NCI-H2227 (cell line): Measurements from ENCODE around the gene SRGAP1.
"Not testable (repeated sequence)": the region's sequence is repeated elsewhere in the genome, so short reads cannot be mapped to it uniquely, and the experiment has no call there.

Experiments
- DNase-seq: peaks from one replicate; lab custom pipeline; 2025; ENCODE audit not compliant: unreplicated experiment; lab: John Stamatoyannopoulos, UW

The SRGAP1 gene

DNA sequence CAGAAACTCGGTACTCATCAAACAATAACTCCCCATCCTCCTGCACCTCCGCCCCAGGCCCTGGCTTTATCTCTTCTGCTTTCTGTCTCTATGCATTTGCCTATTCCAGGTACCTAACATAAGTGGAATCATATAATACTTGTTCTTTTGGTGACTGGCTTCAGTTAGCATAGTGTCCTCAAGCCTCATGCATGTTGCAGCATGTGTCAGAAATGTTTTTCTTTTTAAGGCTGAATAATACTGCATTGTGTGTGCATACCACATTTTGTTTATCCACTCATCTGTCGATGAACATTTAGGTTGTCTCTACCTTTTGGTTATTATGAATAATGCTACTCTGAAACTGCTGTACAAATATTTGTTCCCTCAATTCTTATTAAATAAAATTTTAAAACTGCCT, 260.5 kb downstream of the SRGAP1 start:
- no peak for DNase-seq

GRCh38 chr12:64107776-64108175, 263.3 kb downstream of the SRGAP1 start:
- DNase-seq, result no peak

DNA sequence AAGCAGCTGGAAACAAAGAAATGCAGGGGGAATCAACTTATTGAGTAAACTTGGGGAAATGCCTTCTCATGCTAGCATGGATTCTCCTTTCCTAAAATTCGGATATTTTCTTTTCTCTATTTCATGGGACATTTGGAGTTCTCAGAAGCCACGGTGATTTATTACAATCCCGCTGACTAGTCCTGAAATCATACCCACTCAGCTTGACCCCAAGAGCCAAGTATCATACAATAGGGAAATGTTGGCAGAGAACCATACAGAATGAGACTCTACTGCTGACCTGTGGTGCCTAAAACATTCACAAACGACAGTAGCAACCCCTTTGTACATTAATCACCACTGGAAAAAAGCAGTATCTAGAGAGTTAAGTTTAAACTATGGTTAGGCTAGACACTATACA, 265.2 kb downstream of the SRGAP1 start:
- no peak for DNase-seq

GRCh38 chr12:64110864-64111263, 266.4 kb downstream of the SRGAP1 start:
- DNase-seq, result no peak

DNA sequence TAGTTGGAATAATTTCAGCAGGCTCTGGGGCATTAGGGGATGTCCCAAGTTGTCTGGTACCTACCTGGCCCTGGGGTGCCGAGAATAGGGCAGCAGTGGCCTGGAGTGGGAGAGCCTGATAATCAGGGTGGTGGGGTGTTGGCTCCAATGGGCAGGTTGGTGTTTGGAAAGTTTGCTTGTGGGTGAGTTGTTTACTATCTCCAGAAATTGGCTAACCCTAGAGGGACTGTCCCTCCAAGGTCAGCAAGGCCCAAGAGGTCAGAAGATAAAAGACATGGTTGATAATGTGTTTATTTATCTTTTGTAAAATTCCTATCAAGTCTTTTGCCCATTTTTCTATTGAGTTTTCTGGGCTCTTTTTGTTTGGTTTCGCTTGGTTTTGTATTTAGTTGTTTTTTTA, 272.5 kb downstream of the SRGAP1 start:
- DNase-seq, result no peak

- DNase-seq, result no peak
These were observed 276.1 kb downstream of the SRGAP1 start for GRCh38 chr12:64120568-64120967.

GRCh38 chr12:64121086-64121485, 276.6 kb downstream of the SRGAP1 start:
- DNase-seq, result not testable (repeated sequence)

GRCh38 chr12:64122154-64122553, 277.7 kb downstream of the SRGAP1 start:
- DNase-seq, result no peak

DNA sequence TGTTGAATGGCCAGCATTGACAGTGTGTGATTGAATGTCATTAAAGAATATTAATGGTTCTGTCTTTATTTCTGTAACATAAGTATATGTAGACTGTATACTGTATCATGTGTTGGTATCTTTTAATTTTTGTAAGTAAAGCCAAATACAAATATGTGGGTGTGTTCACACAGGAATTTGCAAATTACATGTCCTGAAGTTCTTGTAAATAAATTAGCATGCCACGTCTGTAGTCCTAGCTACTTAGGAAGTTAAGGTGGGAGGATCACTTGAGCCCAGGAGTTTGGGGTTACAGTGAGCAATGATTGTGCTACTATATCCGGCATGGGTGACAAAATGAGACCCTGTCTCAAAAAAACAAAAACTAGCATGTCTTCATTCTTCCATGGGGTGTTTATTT, 278.5 kb downstream of the SRGAP1 start:
- DNase-seq, result no peak

GRCh38 chr12:64123448-64123847, 278.9 kb downstream of the SRGAP1 start:
- DNase-seq, result no peak

- DNase-seq, result no peak
These were observed 280.2 kb downstream of the SRGAP1 start for GRCh38 chr12:64124511-64125197.

DNA sequence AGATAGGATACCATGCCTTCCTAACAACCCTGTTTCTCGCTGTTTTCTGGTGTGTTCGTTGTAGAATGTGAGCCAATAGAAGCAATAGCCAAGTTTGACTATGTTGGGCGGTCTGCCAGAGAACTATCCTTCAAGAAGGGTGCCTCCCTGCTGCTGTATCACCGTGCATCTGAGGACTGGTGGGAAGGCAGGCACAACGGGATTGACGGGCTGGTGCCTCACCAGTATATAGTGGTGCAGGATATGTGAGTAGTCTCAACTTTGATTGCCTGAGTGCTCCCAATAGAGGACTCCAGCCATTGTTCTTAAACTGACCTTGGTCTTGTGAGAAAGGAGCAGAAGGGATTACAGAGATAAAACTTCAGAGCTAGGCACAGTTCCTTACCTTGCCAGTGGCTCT, 281.4 kb downstream of the SRGAP1 start:
- DNase-seq, result no peak

- DNase-seq, result no peak
These were observed 283.3 kb downstream of the SRGAP1 start for GRCh38 chr12:64127811-64128210.

- DNase-seq, result no peak
These were observed 283.9 kb downstream of the SRGAP1 start for GRCh38 chr12:64128366-64128765.

- not testable (repeated sequence) for DNase-seq
These were observed 286.0 kb downstream of the SRGAP1 start for GRCh38 chr12:64130476-64130875.

GRCh38 chr12:64131456-64131855, 287.0 kb downstream of the SRGAP1 start:
- not testable (repeated sequence) for DNase-seq

DNA sequence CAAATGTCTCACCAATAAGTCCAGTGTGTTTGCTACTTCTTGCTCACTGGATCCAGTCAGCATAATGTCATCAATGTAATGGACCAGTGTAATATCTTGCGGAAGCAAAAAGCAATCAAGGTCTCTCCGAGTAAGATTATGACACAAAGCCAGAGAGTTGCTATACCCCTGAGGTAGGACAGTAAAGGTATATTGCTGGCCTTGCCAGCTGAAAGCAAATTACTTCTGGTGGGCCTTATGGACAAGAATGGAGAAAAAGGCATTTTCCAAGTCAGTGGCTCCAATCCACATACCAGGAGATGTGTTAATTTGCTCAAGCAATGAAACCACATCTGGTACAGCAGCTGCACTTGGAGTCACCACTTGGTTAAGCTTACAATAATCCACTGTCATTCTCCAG, 288.2 kb downstream of the SRGAP1 start:
- DNase-seq, result not testable (repeated sequence)

DNA sequence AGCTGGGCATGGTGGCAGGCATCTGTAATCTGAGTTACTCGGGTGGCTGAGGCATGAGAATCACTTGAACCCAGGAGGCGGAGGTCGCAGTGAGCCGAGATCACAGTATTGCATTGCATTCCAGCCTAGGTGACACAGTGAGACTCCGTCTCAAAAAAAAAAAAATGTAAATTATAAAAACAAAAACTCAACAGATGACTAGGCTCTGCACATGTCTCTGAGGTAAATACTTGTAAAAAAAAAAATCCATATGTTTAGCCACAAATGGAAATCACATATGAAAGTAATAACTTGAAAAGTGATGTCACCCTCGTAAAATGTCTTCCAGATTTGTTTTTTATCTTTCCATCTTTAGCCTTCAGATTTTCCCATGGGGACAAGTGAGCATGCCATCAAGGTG, 292.6 kb downstream of the SRGAP1 start:
- DNase-seq, result no peak

DNA sequence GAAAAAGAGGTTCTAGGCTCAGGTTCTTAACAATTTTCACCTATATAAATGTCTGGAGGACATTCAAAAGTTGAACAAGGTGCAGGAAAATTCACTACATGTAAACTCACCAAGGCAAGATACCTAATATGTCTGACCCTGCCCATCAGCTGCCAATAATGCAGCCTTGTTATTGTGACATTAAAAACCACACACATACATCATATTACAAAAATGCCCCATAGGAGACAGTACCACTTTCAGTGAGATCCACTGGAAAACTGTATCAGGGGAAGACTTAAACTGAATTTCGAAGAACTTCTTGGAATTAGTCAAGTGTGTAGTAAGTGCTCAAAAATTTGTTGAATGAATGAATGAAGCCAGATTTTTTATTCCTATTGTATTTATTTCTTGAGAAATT, 294.5 kb downstream of the SRGAP1 start:
- DNase-seq, result no peak

GRCh38 chr12:64142382-64142781, 297.9 kb downstream of the SRGAP1 start:
- DNase-seq, result no peak

DNA sequence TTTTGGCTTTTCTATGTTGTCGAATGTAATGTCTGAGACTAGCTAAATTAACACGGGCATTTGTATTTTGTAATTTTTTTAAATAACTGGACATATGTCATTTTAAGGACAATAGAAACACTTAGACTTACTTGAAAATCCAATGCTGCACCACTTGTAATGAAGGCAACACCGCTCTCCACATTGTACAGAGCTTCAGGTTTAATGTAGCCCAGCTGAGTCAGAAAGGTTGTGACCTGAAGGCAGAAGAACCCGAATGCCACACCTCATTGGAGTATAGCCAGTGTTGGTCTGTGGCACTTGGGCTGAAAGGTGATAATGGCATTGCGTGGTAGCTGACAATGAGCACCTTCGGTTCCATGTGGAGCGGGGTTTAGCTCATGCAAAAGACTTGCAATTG, 298.3 kb downstream of the SRGAP1 start:
- no peak for DNase-seq

DNA sequence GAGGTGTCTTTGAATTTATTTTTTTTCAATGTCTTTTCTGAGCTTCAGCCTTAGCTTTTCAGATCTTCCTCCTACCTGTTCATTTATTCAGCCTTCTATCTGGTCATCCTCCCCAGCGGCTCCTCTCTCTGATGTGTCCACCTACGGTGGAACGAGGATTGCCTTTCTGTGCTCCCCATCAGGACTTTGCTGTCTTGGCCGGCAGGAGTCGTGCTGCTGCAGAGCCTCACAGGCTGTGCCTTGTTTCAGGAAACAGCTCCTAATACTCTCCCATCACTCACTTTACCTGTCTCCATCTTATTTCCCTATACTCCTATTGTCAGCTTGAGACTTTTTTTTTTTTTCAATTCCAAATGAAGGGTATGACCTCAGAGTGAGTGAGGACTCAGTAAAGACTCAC, 300.7 kb downstream of the SRGAP1 start:
- no peak for DNase-seq

DNA sequence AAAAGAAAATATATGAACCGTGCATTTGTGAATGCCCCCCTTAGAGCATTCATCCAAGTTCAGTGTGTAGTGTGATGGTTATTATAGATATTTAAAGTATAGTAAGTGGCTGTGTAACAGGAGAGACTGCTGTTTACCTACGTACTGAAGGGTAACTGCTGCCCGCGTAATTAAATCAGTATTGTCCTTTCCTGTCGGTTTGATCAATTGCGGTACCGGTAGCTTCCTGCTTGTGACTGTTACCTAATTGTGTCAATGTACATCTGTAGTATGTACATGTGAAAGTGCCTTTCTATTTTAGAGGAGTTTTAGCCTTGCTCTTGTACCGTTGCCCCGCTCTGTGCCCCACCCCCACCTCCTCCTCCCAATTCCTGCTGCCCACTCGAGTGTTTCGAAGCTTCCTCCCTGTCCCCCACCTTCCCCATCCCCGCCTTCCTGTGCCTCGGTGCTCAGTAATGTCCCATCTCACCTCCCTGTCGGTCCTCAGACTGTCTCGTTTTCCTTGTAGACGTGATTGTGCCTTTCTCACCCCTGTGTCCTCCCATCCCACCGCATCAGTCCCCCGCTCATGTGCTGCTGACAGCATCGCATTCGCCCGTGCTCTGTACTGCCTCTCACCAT, 302.6 kb downstream of the SRGAP1 start:
- peak; percentile 12 for DNase-seq
